ENCODE data around the gene CLSTN2.

Gene CLSTN2

DNA sequence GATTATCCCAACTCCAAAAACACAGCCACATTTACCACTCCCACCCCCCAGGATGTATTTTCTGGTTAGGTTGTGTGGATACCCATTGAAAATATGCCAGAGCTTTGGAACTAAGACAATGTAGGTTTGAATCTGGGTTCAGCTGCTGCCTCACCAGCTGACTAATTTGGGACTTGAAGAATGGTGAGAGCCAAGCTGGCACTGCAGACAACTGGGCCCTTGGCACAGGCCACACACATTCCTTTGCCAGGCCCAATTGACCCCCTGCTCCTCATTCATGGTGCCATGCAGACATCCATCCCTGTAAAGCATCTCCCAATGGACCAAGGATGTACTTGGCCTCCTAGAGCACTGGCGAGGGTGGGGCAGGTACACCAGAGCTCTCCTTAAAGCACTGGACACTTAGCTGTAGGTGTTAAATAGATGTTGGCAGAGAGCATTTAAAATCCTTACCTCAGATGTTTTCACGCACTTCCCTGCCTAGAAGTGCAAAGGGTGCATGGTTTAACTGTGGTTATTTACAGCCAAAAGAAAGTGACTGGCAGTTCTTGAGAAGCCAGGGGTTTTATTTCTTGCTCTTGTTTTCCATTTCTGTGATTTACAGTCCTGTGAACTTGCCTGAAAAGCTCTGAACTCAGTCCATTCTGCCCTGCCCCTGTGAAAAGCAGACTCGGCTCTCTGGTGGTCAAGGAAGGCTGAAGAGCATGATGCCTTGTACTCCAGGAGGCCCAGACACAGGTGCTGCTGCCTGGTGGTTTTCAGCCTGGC lies 138.5 kb downstream of the CLSTN2 start:
- Mint-ChIP-seq H3K36me3 (no peaks in the 10 kb centered on the region), H3K27ac (no peak overlapping the region), H3K9me3 (no peaks in the 10 kb centered on the region), H3K27me3 (no peaks in the 10 kb centered on the region), H3K4me3 (no peak overlapping the region), H3K4me1 (no peaks in the 10 kb centered on the region)
- DNase-seq: no peak
- CTCF ChIA-PET: no interaction called here

DNA sequence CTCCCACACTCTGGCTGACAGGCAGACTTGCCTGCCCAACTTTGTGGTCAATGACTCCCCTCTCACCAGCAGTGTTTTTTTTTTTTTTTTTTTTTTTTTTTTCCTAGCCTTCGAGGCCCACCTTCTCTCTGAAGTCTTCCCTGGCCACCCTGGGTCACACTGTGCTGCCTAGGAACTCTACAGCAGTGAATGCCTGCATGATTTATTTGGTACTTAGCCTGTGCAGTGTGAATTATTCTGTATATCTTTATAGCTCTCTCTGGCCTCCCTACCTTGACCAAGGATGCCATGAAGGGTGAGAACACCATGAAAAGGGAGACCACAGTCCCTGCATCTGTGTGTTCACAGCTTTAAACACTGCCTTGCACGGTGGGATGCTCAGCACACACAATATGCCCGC lies 141.6 kb downstream of the CLSTN2 start:
- CTCF ChIA-PET: no interaction called here

GRCh38 chr3:140077406-140077805 lies 142.4 kb downstream of the CLSTN2 start:
- Mint-ChIP-seq H3K27ac (no peak overlapping the region), H3K4me3 (no peak overlapping the region), H3K9me3 (no peaks in the 10 kb centered on the region), H3K4me1 (no peaks in the 10 kb centered on the region), H3K27me3 (no peaks in the 10 kb centered on the region), H3K36me3 (no peaks in the 10 kb centered on the region)
- CTCF ChIA-PET: no interaction called here
- DNase-seq: no peak

More for the DNA sequence above, 141.6 kb downstream of the CLSTN2 start:
- Mint-ChIP-seq H3K9me3 (no peaks in the 10 kb centered on the region), H3K27ac (no peak overlapping the region), H3K36me3 (no peaks in the 10 kb centered on the region), H3K4me3 (no peak overlapping the region), H3K4me1 (no peaks in the 10 kb centered on the region), H3K27me3 (no peaks in the 10 kb centered on the region)
- no peak for DNase-seq

GRCh38 chr3:140078343-140078742 lies 143.4 kb downstream of the CLSTN2 start:
- H3K4me1 Mint-ChIP-seq: no peaks in the 10 kb centered on the region
- DNase-seq: no peak
- no peaks in the 10 kb centered on the region for H3K27me3 Mint-ChIP-seq
- H3K36me3 Mint-ChIP-seq: no peaks in the 10 kb centered on the region
- H3K27ac Mint-ChIP-seq: no peak overlapping the region
- CTCF ChIA-PET: no interaction called here
- H3K9me3 Mint-ChIP-seq: no peaks in the 10 kb centered on the region
- H3K4me3 Mint-ChIP-seq: no peak overlapping the region

DNA sequence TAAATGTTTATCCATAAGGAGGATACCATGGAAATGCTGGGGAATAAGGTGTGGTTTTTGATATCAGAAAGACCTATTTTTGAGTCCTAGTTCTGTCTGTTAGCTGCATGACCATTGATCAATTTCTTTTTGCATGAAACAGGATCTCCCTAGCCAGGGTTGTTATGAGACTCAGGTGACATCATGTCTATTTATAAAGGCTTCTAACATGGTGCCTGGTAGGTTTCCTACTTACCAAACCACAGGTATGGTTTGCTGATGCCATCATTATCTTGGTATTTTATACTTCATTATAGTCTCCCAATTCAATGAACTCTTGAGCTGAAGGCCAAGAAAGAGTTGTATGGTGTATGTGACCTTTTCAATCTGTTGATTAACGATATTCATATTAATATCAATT lies 144.0 kb downstream of the CLSTN2 start:
- no peak for DNase-seq
- H3K4me3 Mint-ChIP-seq: no peak overlapping the region
- H3K4me1 Mint-ChIP-seq: no peaks in the 10 kb centered on the region
- H3K9me3 Mint-ChIP-seq: no peaks in the 10 kb centered on the region
- H3K27ac Mint-ChIP-seq: no peak overlapping the region
- CTCF ChIA-PET: interaction anchor here (0.6 kb wide), 1 partner anchor 561 kb away, joined by 3 read pairs; no protein-coding TSS in a partner anchor
- no peaks in the 10 kb centered on the region for H3K36me3 Mint-ChIP-seq
- no peaks in the 10 kb centered on the region for H3K27me3 Mint-ChIP-seq

GRCh38 chr3:140081887-140082286 lies 146.9 kb downstream of the CLSTN2 start:
- Mint-ChIP-seq H3K4me1 (no peaks in the 10 kb centered on the region), H3K36me3 (no peaks in the 10 kb centered on the region), H3K27ac (no peak overlapping the region), H3K27me3 (no peaks in the 10 kb centered on the region), H3K9me3 (no peaks in the 10 kb centered on the region), H3K4me3 (no peak overlapping the region)
- CTCF ChIA-PET: no interaction called here
- DNase-seq: no peak

DNA sequence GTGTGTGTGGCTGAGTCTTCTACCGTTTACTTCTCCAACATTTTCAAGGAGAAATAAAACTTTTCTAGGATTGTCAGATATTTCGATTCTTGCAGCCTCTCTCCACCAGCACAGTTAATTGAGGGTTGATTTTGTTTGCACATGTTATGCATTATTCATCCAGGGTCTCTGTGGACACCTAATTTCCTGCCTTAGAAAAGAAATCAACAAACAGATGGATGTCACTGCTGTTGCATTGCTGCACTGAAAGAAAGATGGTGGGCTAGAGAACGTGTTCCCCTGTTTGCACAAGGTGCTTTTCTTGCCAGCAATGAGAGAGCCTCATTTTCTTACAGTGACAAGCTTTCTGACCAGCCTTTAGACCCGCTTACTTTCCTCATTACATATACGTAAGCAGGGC lies 150.0 kb downstream of the CLSTN2 start:
- no peaks in the 10 kb centered on the region for H3K27me3 Mint-ChIP-seq
- H3K36me3 Mint-ChIP-seq: no peaks in the 10 kb centered on the region
- DNase-seq: no peak
- no peaks in the 10 kb centered on the region for H3K4me1 Mint-ChIP-seq
- H3K27ac Mint-ChIP-seq: no peak overlapping the region
- no peaks in the 10 kb centered on the region for H3K9me3 Mint-ChIP-seq
- no peak overlapping the region for H3K4me3 Mint-ChIP-seq
- CTCF ChIA-PET: no interaction called here

DNA sequence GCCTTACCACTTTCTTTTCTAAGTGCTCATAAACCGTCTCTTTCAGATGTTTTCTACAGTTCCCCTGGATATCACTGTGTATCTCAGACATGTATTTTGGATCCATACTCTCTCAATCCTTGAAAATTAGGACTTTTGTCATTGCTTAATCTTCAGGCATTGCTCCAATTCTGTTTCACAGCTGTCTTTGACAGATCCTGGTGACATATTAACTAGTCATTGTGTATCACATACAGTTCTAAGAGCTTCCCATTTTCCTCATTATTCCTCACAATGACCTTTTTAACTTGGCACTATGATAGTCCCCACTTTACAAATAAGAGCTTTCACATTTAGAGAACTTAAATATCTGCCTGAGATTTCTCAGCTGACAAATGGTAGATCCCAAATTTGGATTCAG lies 151.7 kb downstream of the CLSTN2 start:
- Mint-ChIP-seq H3K4me1 (no peaks in the 10 kb centered on the region), H3K4me3 (no peak overlapping the region), H3K36me3 (no peaks in the 10 kb centered on the region), H3K27me3 (no peaks in the 10 kb centered on the region), H3K27ac (no peak overlapping the region), H3K9me3 (no peaks in the 10 kb centered on the region)
- CTCF ChIA-PET: no interaction called here
- no peak for DNase-seq

DNA sequence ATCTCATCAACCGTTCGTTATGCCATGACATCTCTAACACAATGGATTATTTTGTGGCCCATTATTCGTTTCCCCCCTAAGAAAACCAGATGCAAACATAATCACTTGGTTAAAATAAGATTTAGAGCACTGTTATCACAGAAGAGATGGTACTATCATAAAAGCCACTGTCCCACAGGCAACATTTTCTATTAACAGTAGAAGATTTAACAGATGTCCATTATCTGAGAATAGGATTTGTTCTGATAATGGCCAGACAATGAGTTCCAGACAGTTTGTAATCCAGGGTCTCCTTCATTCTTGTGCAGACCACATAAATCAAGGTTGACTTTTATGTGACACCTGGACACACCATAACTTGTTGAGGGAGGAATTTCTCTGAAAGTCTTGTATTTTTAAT lies 153.1 kb downstream of the CLSTN2 start:
- Mint-ChIP-seq H3K4me1 (no peaks in the 10 kb centered on the region), H3K27ac (no peak overlapping the region), H3K36me3 (no peaks in the 10 kb centered on the region), H3K4me3 (no peak overlapping the region), H3K27me3 (no peaks in the 10 kb centered on the region), H3K9me3 (no peaks in the 10 kb centered on the region)
- no peak for DNase-seq
- CTCF ChIA-PET: interaction anchor here (0.6 kb wide), 1 partner anchor 60 kb away, joined by 3 read pairs; no protein-coding TSS in a partner anchor

DNA sequence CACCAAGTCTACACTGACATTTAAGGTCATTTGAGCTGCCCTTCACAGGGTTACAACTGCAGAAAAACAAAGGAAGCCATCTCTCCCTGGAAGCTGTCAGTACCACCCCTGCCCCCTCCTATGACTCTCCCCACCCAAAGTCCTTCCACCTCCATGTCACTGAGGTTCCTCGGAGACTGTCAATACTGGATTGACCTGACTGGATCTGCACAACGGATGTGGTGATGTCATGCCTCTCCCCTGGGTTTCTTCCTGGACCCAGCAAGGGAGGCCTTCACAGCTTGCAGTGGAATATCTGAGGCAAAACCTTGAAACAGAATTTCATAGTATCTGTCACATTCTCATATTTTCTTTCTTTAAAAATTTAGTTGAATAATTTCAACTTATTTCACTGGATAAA lies 153.5 kb downstream of the CLSTN2 start:
- no peak overlapping the region for H3K4me3 Mint-ChIP-seq
- H3K27ac Mint-ChIP-seq: no peak overlapping the region
- no peaks in the 10 kb centered on the region for H3K4me1 Mint-ChIP-seq

GRCh38 chr3:140089403-140090072 lies 154.6 kb downstream of the CLSTN2 start:
- Mint-ChIP-seq H3K9me3 (no peaks in the 10 kb centered on the region), H3K27ac (no peak overlapping the region), H3K36me3 (no peaks in the 10 kb centered on the region), H3K4me3 (no peak overlapping the region), H3K27me3 (no peaks in the 10 kb centered on the region), H3K4me1 (no peaks in the 10 kb centered on the region)
- CTCF ChIA-PET: no interaction called here
- no peak for DNase-seq

More for the DNA sequence above, 153.5 kb downstream of the CLSTN2 start:
- CTCF ChIA-PET: no interaction called here
- H3K36me3 Mint-ChIP-seq: no peaks in the 10 kb centered on the region
- no peak for DNase-seq
- H3K27me3 Mint-ChIP-seq: no peaks in the 10 kb centered on the region
- H3K9me3 Mint-ChIP-seq: no peaks in the 10 kb centered on the region

DNA sequence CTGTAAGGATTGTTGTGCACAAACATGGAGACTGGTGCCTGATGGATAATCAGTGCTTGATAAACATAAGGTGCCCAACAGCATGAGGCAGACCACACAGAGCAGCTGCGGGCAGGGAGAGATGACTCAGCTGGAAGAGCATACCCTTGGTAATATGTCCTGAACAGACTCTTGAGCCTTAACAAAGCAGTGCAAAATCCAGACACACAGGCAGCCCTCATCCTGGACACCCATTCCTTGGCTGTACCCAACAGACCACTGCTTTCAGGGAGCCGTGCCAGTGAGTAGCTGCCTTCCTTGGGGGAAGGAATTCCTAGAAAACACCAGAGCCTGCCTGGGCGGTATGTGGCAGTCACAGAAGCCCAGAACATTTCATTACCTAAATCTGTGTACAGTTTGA lies 156.2 kb downstream of the CLSTN2 start:
- no peaks in the 10 kb centered on the region for H3K9me3 Mint-ChIP-seq
- H3K27me3 Mint-ChIP-seq: no peaks in the 10 kb centered on the region
- H3K36me3 Mint-ChIP-seq: no peaks in the 10 kb centered on the region
- no peak overlapping the region for H3K4me3 Mint-ChIP-seq
- no peaks in the 10 kb centered on the region for H3K4me1 Mint-ChIP-seq
- DNase-seq: no peak
- H3K27ac Mint-ChIP-seq: no peak overlapping the region
- CTCF ChIA-PET: no interaction called here

DNA sequence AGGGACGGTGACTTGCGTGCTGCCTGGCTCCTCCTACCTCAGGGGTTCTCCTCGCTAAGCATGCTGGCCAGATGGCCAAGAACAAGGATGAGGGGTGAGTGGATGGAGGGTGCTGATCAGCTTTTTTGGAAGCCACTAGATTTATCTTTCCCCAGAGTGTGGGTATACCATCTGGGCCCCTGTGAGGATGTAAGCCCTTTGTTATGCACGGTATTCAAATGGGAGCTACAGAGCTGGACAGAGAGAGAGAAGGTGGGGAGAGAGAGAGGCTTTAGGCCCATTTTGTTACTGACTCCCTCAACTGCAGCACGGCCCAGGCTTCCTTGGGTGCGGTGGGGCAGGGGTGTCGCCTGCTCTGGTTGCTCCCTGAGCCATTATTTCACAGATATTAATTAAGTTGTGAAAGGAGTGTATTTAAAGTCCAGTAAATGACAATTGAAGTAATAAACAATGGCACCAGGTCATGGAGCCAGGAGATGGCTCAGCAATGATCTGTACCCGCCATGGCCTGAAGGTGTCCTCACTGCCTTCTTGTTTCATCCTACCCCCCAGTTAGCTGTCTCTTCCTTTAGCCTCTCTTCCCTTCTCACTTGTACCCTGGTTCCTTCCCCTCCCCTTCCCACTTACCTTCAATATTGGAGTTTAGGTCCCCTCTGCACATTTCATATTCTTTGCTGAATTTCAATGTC lies 158.0 kb downstream of the CLSTN2 start:
- H3K36me3 Mint-ChIP-seq: no peaks in the 10 kb centered on the region
- no peaks in the 10 kb centered on the region for H3K9me3 Mint-ChIP-seq
- H3K27ac Mint-ChIP-seq: no peak overlapping the region
- no peaks in the 10 kb centered on the region for H3K27me3 Mint-ChIP-seq
- no peak for DNase-seq
- CTCF ChIA-PET: no interaction called here
- no peaks in the 10 kb centered on the region for H3K4me1 Mint-ChIP-seq
- no peak overlapping the region for H3K4me3 Mint-ChIP-seq

GRCh38 chr3:140093742-140094141 lies 158.8 kb downstream of the CLSTN2 start:
- Mint-ChIP-seq H3K9me3 (no peaks in the 10 kb centered on the region), H3K4me3 (no peak overlapping the region), H3K4me1 (no peaks in the 10 kb centered on the region), H3K36me3 (no peaks in the 10 kb centered on the region), H3K27ac (no peak overlapping the region), H3K27me3 (no peaks in the 10 kb centered on the region)
- no peak for DNase-seq
- CTCF ChIA-PET: no interaction called here

- Mint-ChIP-seq H3K27ac (no peak overlapping the region), H3K36me3 (no peaks in the 10 kb centered on the region), H3K9me3 (no peaks in the 10 kb centered on the region), H3K27me3 (no peaks in the 10 kb centered on the region), H3K4me1 (no peaks in the 10 kb centered on the region), H3K4me3 (no peak overlapping the region)
- CTCF ChIA-PET: no interaction called here
- no peak for DNase-seq
Observed at GRCh38 chr3:140094487-140094886, 159.5 kb downstream of the CLSTN2 start.

Measured in activated naive CD4-positive, alpha-beta T cell treated with anti-CD3 and anti-CD28 coated beads, Interleukin-2, amount 10 ng/mL, durations not matched to agents 7 days and 5 days (primary cell).